HG02840 (cell line): ENCODE data around the gene FBXW8.

Source experiments
- ATAC-seq: cut with Tn5 transposase; IDR thresholded peaks from one replicate; pipeline ENCODE4 v1.9.1; 2021; ENCODE audit warnings: mild to moderate bottlenecking, moderate library complexity, moderate number of reproducible peaks; ENCODE audit not compliant: unreplicated experiment, low FRiP score

Gene FBXW8

DNA sequence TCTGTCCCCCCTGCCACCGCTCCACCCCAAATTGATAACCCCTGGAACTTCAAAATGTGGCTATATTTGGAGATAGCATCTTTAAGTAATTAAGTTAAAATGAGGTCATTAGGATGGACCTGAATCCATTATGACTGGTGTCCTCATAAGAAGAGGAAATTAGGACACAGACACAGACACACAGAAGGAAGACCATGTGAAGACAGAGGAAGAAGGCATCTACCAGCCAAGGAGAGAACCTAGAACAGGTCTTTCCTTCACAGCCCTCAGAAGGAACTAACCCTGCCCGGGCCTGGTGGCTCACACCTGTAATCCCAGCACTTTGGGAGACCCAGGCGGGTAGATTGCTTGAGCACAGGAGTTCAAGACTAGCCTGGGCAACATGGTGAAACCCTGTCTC lies 25.9 kb upstream of the FBXW8 start:
- no peak for ATAC-seq

DNA sequence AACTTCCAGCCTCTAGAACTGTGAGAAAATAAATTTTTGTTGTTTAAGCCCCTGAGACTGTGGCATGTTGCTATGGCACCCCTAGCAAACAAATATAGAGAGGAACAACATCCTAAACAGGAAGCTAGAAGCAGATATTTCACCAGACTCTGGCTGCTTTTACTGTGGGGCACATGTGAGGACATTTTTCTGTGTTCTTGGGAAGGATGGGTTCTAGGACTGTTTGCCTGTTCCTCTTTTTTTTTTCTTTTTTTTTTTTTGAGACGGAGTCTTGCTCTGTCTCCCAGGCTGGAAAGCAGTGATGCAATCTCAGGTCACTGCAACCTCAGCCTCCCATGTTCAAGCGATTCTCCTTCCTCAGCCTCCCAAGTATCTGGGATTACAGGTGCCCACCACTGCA lies 25.3 kb upstream of the FBXW8 start:
- ATAC-seq = no peak

DNA sequence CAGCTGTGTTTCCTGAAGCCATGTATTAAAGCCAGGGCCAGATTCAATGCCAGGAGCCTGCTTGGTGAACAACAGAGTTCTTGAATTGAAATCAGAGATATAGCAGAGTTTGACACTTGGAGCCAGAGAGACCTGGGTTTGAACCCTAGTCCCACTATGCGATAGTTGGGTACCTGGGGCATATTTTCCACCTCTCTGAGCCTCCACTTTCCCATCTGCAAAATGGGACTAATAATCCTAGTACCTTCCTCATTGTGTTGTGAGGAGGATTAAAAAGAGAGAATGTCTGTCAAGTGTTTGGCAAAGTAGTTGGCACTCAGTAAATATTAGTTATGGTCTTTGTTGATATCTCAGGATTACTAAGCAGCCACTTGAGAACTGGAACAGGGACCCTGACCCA lies 23.5 kb upstream of the FBXW8 start:
- no peak for ATAC-seq

DNA sequence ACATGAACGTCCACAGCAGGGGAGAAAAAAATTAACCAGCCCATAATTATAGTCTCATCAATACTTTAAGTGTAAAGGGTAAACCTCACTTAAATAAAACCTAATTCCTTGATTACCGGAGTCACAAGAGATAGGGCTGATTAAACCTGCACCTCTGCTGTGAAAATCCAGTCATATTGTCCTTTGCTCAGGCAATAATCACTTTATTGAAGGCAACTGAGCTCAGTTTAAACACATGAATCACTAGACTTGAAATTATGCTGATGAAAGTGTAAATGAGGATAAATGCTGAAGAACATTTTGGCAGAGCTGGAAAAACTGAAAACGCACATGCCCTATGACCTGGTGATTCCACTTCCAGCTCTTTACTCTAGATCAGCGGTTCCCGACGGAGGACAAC lies 22.9 kb upstream of the FBXW8 start:
- no peak for ATAC-seq

DNA sequence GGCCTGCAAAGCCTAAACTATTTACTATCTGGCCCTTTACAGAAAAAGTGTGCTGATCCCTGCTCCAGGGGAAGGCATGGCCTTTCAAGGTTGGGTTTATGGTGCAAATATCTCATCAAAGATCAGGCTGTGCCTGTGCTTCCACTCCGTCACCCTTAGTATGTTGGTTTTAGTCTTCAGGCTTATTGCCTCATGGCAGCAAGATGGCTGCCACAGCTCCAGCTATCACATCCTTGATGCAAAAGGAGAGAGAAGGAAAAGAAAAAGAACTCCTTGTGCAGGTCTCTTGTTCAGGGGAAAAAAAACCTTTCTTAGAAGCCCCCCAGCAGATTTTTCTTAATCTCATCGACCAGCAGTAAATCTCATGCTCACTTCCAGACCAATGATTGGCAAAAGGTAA lies 20.4 kb upstream of the FBXW8 start:
- ATAC-seq = no peak

DNA sequence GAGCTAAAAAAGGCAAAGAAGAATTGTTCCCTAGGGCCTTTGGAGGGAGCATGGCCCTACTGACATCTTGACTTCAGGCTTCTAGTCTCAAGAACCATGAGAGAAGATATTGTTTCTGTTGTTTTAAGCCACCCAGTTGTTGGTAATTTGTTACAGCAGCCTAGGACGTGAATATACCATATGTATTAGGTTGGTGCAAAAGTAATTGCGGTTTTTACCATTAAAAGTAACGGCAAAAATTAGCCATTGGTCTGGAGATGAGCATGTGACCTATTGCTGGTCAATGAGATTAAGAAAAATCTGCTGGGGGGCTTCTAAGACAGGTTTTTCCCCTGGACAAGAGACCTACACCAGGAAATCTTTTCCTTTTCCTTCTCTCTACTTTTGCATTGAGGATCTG lies 19.7 kb upstream of the FBXW8 start:
- ATAC-seq = no peak

DNA sequence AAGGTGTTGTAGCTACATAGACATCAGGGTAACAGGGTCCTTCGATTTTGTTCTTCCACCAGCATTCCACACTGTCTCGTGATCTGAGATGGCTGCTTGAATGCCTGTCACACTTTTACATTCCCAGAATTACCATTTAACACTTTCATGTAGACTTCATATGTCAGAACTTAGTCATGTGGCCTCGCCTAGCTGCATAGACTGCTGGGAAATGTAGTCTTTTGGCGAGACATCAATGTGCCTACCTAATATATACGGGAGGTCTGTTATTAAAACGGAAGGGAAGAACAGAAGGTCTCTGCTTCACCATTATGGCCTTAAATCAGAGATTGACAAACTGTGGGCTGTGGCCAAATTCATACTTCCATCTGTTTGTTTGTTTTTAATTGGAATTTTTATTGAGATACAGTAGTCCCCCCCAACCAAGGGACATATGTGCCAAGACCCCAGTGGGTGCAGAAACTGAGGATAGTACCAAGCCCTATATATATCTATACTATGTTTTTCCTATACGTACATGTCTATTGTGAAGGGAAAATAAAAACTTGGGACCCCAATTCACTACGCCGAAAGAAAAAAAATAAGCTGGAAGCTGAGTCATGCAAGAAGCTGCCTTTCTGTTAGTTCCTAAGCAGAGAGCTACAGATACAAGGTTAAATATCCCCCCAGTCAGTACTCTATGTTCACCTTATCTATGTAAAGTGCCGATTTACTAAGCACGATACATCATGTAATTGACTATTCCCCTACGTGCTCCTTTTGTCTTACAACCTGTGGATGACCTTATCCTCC lies 18.2 kb upstream of the FBXW8 start:
- ATAC-seq = no peak

DNA sequence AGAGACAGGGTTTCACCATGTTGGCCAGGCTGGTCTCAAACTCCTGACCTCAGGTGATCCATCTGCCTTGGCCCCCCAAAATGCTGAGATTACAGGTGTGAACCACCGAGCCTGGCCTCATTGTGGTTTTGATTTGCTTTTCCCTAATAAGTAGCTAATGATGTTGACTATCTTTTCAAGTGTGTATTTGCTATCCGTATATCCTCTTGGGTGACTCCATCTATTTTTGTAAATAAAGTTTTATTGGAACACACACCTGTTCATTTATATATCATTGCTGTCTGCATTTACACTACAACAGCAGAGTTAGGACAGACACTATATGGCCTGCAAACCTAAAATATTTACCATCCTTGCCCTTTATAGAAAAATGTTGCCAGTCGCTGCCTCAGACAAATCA lies 15.8 kb upstream of the FBXW8 start:
- ATAC-seq = no peak

DNA sequence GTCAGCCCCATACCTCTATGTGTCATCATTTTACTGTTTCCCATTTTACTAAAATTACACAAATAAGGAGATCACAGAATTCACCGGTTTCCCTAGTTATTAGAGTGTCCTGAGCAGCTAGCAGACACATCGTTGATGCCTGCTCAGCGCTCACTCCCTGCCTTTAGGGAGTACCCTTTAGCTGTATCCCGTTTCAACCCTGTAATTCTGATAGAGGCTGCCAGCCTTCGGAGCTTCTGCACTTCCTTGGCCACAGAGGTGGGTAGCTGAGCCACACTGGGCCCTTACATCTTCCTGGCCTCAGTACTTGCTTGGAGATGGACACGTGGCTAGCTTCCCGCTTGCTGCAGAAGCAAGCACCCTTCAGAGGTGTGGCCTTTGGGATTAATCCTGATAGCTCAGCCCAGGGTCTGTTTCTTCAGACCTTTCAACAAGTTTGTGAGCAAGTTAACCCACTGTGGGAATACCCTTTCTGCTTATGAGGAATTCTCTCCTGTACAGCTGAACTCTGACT lies 14.3 kb upstream of the FBXW8 start:
- ATAC-seq = no peak

DNA sequence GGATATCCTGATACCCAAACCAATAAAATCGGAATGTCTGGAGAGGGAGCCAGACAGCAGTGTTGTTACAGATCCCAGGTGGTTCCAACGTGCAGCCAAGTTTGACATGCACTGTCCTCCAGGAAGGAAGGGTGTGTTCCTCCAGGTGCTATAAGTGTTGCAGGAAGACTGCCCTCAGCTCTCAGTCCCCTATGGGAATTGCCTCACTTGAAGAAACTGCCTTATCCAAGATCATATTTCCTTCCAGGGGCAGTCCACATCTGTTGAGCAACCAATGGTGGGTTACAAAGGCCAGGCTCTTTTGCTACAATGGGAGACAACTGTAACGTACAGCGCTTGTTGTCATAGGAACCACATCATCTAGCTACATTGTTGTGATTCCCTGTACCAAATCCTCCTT lies 13.3 kb upstream of the FBXW8 start:
- no peak for ATAC-seq

DNA sequence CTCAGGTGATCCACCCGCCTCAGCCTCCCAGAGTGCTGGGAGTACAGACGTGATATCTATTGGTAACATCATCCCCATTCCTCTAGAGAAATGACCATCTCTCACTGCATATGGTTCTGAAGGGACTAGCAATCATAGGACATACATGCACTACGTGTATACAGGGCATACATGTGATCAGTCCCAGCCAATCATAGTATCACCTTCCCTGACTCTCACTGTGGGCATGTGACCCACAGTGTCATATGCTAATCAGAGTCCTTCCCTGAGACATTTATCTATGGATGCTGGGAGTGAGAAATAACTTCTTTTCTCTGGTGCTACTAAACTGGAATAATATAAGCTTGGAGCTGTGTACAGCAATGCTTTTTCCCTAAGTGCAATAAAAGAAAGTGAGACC lies 12.1 kb upstream of the FBXW8 start:
- ATAC-seq = no peak

DNA sequence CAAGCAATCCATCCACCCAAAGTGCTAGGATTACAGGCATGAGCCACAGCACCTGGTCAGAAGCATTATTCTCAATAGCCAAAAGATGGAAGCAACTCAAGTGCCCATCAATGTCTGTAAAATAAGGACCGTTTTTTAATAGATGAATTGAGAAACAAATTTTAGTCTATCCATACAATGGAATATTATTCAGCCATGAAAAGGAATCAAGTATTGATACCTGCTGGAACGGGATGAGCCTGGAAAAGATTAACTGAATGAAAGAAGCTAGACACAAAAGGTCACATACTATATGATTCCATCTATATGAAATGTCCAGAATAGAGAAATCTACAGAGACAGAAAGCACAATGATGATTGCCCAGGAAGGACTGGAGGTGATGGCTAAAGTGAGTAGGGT lies 9.1 kb upstream of the FBXW8 start:
- ATAC-seq = no peak

DNA sequence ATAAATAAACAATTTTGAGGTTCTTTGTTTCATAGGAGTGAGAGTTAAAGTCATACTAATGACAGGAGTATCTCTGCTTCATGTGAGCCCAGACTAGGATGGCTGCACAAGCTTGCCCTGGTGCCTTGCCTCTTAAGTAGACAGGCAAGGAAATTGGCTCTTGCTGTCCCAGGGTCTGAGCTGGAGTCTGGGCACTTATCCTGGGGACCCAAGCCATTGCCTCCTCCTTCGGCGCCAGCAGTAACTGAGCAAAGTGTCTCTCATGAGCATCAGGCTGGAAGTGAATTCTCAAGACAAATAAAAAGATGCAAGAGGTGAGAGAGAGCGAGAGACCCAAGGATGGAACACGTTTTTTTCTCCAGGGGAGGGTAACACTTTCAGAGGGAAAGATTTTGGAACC lies 6.9 kb upstream of the FBXW8 start:
- no peak for ATAC-seq

DNA sequence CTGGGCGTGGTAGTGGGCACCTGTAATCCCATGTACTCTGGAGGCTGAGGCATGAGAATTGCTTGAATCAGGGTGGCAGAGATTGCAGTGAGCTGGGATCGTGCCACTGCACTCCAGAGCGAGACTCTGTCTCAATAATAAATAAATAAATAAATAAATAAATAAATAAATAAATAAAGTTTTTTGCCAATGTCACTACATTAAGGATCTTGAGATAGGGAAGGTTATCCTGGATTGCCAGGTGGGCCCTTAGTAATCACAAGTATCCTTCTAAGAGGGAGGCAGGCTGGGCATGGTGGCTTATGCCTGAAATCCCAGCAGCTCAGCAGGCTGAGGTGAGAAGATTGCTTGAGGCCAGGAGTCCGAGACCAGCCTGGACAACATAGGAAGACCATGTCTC lies 4.5 kb upstream of the FBXW8 start:
- ATAC-seq = no peak

DNA sequence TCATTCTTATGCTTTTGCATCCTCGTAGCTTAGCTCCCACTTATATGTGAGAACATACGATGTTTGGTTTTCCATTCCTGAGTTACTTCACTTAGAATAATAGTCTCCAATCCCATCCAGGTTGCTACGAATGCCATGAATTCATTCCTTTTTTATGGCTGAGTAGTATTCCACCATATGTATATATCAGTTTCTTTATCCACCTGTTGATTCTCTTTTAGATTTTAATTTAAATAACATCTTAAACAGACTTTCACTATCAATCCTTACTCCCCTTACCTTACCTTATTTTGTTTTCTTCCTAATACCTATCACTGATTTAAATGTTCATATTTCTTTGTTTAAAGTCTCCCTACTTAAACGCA lies 488 bp upstream of the FBXW8 start:
- ATAC-seq = no peak

DNA sequence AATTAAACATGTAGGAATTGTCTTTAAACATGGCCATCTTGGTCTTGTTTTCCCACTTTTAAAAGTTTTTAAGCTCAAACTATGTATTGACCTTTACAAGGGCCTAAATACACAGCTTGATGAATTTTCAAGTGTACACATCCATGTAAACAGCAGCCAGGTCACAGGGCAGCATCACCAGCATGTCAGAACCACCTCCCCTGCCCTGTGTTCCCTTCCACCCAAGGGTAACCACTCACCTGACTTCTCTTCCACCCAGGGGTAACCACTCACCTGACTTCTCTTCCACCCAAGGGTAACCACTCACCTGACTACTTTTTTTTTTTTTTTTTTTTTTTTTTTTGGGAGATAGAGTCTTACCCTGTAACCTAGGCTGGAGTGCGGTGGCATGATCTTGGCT lies 4.6 kb downstream of the FBXW8 start:
- no peak for ATAC-seq

DNA sequence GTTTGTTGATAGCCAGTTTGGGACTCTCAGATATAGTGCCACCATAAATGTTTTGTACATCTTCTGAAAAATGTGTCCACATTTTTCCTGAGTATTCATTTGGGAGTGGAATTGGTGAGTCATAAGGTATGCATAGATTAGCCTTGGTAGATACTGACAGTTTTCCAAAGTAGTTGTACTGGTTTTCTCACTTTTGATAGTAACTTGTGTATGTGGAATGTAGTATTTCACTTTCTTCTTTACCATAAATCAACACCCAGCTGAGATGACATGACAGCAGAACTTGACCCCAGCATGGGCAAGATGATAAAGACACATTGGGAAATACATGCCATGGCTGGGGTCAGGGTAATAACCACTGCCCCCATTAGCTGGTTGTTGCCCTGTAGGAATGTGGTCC lies 5.4 kb downstream of the FBXW8 start:
- no peak for ATAC-seq

DNA sequence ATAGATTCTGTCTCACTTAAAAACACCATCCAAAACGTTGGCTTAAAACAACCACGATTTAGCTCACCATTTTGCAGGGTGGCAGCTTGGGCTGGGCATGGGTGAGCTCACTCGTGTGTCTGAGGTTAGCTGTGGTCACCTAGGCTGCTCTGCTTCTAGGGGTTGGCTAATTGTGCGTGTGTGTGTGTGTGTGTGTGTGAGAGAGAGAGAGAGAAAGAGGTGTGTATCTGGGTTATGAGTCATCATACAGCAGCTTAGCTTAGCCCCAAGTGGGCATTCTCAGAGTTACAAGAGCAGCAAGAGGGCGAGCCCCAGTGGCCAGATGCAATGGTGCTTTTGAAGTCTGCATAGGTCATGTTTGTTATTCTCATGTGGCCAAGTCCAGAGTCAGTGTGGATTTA lies 6.0 kb downstream of the FBXW8 start:
- peak; percentile 89 for ATAC-seq

DNA sequence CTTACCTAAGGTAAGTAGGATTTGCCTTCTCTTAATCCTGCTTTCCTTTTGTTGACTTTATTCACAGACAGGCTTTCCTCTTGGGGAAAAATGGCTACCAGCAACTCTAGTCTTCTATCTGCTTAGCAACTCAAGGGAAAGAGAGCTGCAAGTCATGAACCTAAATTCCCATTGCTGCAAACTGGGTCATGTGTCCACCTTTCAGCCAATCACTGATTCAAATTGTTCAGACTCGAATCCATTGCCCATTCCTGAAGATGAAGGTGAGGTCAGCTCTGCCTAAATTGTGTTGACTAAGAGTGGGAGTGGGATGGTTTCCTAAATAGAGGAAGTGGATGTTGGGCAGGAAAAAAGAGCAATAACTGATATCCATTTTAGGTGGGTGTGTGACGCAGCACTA lies 7.7 kb downstream of the FBXW8 start:
- no peak for ATAC-seq

DNA sequence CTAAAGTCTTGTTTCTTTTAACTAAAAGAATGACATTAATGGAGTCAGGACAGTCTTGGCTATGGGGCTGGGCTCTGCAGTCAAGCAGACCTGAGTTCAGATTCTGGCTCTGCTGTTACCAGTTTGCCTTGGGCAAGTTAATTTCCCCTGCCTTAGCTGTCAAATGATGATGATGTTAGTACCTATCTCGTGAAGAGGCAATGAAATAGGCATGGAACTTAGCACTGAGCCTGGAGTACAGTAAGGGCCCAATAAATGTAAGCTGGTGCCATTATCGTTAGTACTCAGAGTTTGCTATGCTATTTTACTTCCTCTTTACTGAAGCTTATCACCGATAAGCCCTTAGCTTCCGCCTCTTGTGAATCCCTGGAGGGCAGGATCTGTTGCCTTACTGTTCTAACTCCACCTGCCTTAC lies 8.5 kb downstream of the FBXW8 start:
- no peak for ATAC-seq

DNA sequence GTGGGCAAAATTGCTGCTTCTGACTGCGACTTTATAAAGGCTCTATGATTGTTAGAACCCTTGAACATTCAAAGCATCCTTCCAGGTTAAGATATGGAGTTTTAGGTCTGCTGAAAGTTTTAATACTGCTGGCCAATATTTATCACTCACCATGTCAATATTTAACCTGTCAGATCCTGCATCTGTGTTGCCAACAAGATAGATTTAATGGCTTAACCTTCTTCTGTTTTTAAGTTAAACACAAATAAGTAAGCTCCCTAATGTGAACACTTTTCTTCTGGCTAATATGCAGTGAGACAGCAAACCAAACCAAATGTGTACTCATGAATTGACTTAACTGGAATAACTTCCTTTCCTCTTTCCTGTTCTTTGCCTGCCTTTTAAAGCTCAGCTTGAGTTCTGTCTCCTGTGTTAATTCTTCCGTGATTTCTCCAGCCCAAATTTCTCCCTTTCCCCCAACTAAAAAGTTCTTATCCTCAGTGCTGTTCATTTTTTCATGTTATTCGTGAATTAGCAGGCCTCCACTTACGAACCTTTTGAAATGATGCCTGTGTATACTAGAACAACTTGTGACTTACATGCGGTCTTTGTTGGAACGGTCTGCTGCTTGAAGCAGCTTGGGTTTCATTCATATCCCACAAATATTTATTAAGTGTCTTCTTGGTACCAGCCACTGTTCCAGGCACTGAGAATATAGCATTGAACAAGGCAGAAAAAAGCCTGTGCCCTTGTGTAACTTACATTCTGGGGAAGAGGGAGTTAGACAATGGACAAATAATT lies 9.1 kb downstream of the FBXW8 start:
- ATAC-seq = no peak

DNA sequence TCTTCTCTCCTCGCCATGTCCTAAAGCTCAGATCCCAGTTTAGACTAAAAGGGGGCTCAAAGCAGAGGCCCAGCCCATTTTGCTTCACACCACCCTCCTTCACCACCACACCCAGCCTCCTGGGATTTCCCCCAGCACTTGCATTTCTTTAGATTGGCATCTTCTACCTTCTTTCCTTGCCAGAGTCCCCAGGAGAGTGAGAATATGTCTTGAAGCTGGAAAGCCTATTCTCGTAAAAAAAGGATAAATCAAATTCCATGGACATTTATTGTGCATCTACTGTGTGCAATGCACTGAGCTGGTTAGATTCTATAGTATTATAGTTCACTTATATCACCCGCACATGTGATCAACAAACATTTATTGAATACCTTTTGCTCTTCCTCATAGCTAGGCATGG lies 10.2 kb downstream of the FBXW8 start:
- no peak for ATAC-seq
